ENCODE results near the gene NFATC3. TPM values are rescaled to one million over a fixed set of nuclear protein-coding genes. Genes with fewer than 3 reads are reported as not detected.

The NFATC3 gene
- 8.1 and 15.1 TPM in 2 replicates for total RNA-seq

GRCh38 chr16:68085259-68086071, at the start of gene NFATC3:
NFATC3 (plus strand) TSS chr16:68085370; CDS start chr16:68085682, 312 bp downstream.

GRCh38 chr16:68235887-68236136, 150.6 kb downstream of the NFATC3 start, which contains the start of gene ESRP2:
ESRP2 (minus strand) TSS chr16:68236127; CDS start chr16:68236045, 82 bp downstream.

GRCh38 chr16:68244903-68245853, 160.0 kb downstream of the NFATC3 start, which contains the start of gene PLA2G15:
PLA2G15 (plus strand) TSS chr16:68245373; CDS start chr16:68245427, 54 bp downstream.

GRCh38 chr16:68264128-68265077, 179.2 kb downstream of the NFATC3 start, which contains the start of gene SLC7A6:
SLC7A6 (plus strand) TSS chr16:68264526; CDS start chr16:68274727, 10,201 bp downstream.

Other genes starting within 250 kb of the NFATC3 start
- 32.6 and 58.1 TPM in 2 replicates for gene THAP11, start 243.1 kb upstream of the NFATC3 start, total RNA-seq
- 141 and 205 TPM in 2 replicates for gene NUTF2, start 238.4 kb upstream of the NFATC3 start, total RNA-seq
- 35.6 and 36.1 TPM in 2 replicates for gene CENPT, start 237.7 kb upstream of the NFATC3 start, total RNA-seq
- gene EDC4, start 212.3 kb upstream of the NFATC3 start, total RNA-seq: 61.5 and 67.2 TPM in 2 replicates
- gene NRN1L, start 200.5 kb upstream of the NFATC3 start, total RNA-seq: 0.73 TPM in 1 of 2 replicates, not detected in the other
- gene PSKH1, start 192.1 kb upstream of the NFATC3 start, total RNA-seq: 14.5 and 18.5 TPM in 2 replicates
- 0.33 and 0.44 TPM in 2 replicates for gene CTRL, start 153.5 kb upstream of the NFATC3 start, total RNA-seq
- 56.1 and 69.8 TPM in 2 replicates for gene PSMB10, start 148.5 kb upstream of the NFATC3 start, total RNA-seq
- gene LCAT, start 141.2 kb upstream of the NFATC3 start, total RNA-seq: 7.6 and 12.4 TPM in 2 replicates
- gene SLC12A4, start 116.7 kb upstream of the NFATC3 start, total RNA-seq: 78.1 and 109 TPM in 2 replicates
- gene DPEP3, start 104.9 kb upstream of the NFATC3 start, total RNA-seq: not detected in 2 replicates
- not detected in 2 replicates for gene DPEP2, start 85.9 kb upstream of the NFATC3 start, total RNA-seq
- not detected in 2 replicates for gene DPEP2NB, start 69.5 kb upstream of the NFATC3 start, total RNA-seq
- gene DDX28, start 62.1 kb upstream of the NFATC3 start, total RNA-seq: 9.3 TPM in 2 replicates
- gene DUS2, start 62.1 kb upstream of the NFATC3 start, total RNA-seq: 18.7 and 31.1 TPM in 2 replicates
- 0.15 and 0.99 TPM in 2 replicates for gene ESRP2, start 150.8 kb downstream of the NFATC3 start, total RNA-seq
- 26.6 and 44.8 TPM in 2 replicates for gene PLA2G15, start 160.0 kb downstream of the NFATC3 start, total RNA-seq
- gene SLC7A6, start 179.2 kb downstream of the NFATC3 start, total RNA-seq: 13.8 and 23.2 TPM in 2 replicates
- 16.0 and 19.5 TPM in 2 replicates for gene SLC7A6OS, start 225.6 kb downstream of the NFATC3 start, total RNA-seq
- gene PRMT7, start 225.6 kb downstream of the NFATC3 start, total RNA-seq: 58.9 and 77.9 TPM in 2 replicates